Inflammatory macrophage treated with lipopolysaccharide for 4 hours (primary cell): ENCODE measurements around the gene CT55.
"Not testable (repeated sequence)": the region's sequence is repeated elsewhere in the genome, so short reads cannot be mapped to it uniquely, and the experiment has no call there.

Experiments
- DNase-seq: peaks from one replicate; pipeline ENCODE4 v3.0.0-alpha.2; 2020

Gene CT55, protein sequence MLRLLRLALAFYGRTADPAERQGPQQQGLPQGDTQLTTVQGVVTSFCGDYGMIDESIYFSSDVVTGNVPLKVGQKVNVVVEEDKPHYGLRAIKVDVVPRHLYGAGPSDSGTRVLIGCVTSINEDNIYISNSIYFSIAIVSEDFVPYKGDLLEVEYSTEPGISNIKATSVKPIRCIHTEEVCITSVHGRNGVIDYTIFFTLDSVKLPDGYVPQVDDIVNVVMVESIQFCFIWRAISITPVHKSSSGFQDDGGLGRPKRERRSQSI

DNA sequence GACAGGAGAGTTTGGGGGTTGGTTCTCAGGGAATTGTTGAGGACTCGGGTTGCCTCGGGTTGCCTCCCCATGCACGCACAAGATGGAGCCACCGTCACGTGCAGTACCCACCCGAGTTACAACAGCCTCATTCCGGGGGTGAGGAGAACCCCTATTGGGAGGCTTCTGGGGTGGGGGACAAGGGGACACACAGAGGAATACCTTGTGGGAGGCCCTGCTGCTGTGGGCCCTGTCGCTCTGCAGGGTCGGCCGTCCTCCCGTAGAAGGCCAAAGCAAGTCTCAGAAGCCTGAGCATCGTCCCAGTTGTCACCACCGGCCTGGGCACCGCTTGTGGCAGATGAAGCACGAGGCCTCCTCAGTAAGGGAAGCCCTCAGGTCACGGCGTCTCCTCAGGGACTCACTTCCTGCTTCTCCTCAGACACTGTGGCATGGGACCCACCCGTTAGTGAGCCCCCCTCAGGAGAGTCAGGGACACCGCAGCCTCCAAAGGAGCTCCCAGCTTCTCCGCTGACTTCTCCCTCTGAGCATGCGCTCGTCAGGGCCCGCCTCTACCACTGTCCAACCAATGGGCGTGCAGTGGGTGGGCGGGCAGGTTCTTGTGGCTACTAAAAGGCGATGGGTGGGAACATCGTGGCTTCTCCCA is at the start of gene CT55:
Gene CT55 (minus strand): TSS at position 522 of the 643 bp plus-strand sequence. CDS start 227 bp downstream, at position 295.
- no peak for DNase-seq

DNA sequence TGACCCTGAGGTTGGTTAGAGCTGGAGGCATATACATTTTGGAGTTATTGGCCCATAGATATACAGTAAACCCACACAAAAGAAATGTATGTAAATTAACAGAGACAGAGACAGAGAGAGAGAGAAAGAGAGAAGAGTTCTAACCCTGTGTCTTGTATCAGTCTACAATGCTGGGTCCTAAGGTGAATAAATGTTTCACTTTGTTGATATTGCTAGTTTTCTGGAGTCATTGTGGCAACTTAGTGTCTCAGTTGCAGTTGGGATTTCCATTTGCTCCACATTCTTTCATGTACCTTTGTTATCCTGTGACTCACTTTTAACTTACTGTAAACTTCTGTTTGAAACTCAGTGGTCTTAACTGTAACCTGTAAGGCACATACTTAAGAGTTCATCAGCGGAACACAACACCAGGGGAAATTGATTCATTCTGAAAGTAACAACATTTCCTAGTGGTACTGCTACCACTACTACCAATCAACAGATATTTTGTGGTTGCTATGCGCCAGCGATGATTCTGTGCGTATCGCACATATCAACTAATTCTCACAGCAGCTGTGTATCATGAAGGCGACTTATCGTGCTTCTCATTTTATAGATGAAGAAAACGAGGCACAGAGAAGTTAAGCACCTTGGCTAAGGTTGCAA is 42.1 kb upstream of the CT55 start:
- no peak for DNase-seq

DNA sequence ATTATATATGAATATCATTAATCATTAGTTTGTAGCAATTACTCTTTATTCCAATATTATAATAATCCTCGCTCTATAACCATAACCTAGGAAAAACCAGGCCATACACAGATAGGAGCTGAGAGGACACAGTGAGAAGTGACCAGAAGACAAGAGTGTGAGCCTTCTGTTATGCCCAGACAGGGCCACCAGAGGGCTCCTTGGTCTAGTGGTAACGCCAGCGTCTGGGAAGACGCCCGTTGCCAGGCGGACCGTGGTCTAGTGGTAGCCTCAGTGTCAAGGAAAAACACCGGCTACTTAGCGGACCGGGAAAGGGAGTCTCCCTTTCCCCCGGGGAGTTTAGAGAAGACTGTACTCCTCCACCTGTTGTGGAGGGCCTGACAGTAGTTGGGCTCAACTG is 35.2 kb upstream of the CT55 start:
- DNase-seq = not testable (repeated sequence)

DNA sequence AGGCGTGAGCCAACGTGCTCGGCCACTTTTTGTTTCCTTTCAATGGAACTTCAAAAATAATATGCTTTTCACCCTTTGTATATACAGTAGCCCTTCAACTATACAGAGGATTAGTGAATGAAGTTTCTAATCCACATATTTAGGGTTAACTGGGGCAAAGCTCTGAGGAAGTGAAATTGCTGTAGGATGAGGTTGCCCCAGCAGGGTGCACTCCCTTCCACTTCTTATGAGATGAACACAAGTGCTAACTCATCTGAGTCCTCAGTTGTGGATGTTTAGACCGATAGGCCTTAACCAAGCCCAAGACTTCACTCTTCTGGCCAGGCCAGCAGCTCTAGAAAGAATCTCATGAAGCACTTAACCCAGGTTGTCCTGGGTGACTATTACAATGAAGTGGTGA is 29.1 kb upstream of the CT55 start:
- peak; percentile 19 for DNase-seq

DNA sequence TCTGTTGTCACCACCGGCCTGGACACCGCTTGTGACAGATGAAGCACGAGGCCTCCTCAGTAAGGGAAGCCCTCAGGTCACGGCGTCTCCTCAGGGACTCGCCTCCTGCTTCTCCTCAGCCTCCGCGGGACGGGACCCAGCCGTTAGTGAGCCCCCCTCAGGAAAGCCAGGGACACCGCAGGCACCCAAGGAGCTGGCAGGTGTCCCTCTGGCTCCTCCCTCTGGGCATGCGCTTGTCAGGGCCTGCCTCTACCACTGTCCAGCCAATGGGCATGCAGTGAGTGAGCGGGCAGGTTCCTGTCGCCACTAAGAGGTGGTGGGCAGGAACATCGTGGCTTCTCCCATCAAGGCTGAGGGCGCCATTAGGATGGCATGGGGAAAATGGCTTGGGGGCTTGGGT is 23.5 kb upstream of the CT55 start:
- no peak for DNase-seq

DNA sequence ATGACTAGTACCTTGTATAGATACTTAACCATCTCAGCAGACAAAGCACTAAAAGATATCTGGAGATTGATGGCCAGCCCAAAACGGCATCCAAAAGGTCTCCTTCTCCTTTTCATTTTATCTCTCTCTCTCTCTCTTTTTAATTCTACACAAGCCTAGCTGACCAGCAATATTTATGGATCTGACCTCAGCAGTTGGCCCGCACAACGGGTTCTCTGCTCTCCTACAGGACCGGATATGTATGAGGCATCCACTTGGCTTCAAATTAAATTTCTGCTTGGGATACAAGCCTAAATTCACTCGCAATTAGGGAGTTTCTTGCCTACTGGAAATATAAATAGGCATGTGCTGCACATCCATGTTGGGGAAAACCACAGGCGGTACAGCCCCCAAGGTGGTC is 22.5 kb upstream of the CT55 start:
- DNase-seq = no peak

DNA sequence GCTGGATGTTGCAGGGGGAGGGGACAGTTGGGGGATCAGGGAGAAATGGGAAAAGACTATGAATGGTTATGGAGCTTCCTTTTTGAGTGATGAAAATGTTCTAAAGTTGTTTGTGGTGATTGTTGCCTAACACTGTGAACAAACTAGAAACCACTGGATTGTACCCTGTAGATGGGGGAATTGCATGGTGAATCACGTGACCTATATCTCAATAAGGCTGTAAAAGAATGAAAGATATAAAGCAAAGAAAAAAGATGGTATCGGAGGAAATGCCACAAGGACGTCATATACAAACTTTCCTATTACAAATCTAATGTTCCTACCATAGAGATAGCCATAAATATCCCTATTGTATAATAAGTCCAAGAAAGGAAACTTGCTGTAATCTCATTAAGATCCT is 20.6 kb upstream of the CT55 start:
- no peak for DNase-seq

DNA sequence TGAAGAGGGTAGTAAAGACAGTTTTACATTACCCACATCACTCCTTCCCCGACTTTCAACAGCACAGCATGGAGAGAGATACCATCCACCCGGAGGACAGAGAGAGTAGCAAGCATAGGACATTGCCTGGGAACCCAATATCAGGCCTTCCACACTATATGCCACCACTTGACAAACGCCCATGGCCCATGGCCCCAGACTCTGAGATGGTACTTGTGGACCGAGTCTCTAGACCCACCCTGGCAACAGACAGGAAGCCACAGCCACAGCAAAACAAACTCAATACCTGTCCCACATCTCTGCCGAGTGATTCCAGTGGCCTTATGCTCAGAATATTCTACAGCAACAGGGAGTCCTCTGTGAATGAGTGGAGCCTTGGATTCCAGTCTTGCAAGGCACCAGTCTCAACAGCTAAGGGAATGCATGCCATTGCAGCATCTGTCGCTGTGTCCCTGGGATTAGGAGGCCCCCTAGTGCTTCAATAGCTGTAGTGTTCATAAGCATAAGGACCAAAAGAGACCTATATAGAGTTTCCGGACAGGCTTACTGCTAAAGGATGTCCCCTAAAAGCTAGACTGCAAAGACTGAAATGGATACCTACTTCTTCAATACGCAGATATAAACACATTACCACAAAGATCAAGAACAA is 14.7 kb upstream of the CT55 start:
- DNase-seq = peak; percentile 50

DNA sequence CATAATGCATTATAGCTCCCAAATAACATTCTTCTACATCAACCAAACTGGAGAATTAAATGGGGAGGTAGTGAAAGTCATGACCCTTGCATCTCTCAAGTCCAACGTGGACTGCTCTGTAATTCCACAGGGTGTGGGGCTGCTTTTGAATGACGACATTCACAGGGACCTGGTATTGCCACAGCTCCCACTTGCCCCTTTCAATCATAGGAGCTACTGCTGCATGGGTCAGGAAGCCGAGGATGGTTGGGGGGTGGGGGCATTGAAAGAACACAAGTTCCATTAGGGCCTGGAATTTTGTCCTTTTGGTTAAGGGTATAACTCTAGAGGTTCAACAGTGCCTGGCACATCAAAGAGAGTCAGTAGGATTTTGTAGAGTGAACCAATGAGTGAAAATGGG is 7.4 kb upstream of the CT55 start:
- no peak for DNase-seq

DNA sequence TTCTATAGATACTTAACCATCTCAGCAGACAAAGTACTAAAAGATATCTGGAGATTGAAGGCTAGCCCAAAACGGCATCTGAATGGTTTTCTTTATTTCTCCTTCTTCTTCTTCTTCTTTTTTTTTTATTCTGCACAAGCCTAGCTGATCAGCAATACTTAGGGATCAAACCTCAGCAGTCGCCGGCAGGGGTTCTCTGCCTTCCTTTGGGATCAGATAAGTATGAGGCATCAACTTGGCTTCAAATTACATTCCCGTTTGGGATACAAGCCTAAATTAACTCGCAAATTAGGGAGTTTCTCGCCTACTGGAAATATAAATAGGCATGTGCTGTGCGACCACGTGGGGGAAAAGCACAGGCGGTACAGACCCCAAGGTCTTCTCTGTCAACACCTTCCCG is 730 bp downstream of the CT55 start:
- DNase-seq = no peak

DNA sequence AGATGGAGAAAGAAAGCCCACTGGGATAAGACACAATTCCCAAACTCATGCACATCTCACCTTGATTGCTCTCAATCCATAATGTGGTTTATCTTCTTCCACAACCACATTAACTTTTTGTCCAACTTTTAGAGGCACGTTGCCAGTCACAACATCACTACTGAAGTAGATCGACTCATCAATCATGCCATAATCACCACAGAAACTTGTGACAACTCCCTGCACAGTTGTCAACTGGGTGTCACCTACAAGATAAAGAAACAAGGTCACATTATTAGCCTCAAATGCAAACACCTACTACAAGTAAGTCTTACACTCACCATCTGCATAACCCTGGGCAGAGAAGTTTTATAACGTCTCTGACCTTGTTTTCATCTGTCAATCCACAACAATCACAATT is 1.7 kb downstream of the CT55 start:
- not testable (repeated sequence) for DNase-seq

DNA sequence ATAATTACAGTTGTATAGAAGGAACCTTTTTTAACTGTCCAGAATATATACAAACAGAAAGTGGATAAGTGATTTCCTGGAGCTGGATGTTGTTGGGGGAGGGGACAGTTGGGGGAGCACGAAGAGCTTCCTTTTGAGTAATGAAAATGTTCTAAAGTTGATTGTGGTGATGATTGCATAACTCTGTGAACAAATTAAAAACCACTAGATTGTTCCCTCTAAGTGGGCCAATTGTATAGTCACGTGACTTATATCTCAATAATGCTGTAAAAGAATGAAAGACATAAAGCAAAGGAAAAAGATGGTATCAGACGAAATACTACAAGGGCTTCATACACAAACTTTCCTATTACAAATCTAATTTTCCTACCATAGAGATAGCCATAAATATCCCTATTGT is 2.7 kb downstream of the CT55 start:
- no peak for DNase-seq

DNA sequence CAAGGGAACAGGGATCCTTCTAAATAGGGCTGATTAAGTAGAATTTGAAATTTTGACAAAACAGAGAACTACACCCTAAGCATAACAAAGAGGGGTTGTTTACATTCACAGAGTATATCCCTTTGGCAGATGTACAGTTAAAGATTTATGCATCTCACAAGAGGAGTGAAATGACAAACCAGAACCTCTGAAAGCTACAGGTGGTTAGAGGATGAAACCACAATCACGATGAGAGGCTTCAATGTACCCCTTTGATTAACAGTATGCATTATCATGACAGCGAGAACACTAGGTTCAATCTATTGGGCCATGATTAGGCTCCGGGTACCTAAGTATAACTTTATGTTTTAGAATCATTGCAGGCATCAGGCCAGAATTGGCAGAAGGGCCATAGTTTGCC is 16.5 kb downstream of the CT55 start:
- not testable (repeated sequence) for DNase-seq

DNA sequence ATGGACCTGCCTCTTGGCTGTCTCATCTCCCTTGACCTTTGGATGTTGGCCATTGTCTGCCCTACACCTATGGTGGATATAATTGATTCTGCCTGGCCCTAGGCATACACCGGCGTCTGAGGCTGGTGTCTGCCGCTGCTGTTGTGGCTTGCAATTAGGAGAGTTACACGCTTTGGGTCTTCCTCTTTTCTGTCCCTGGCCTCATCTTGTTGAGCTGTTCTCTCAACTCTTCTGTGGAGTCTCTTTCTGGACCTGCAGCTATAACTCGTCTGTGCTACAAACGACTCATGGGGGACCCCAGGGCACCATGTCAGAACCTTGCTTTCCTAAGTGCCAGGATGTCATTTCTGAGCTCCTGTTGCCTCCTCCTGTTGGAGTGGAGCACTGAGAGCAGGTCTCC is 45.1 kb downstream of the CT55 start:
- DNase-seq = not testable (repeated sequence)

DNA sequence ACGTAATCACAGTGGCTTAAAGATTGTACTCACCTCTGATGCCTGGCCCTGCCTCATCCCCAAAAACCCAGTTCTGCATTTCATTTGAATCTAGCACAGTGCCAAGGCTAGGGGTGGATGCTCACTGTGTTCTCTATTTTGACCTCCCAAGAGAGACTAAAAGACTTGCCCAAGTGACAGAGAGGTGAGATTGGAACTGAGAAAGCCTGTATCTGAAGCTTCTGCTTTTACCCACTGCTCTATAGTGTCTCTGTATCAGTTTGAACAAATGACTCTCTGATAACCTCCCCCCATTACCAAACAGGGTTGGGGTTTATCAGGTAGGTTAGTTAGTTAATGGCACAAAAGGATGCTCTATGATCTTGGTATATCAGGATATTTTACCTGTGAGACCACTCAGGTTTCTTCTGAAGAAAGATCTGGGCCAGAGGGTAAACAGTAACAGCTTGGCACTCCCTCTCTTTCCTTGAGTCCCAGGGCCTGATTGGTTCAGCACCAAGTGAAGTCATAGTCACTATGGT is 51.1 kb downstream of the CT55 start, which contains the start of gene ETDB:
Gene ETDB (minus strand): TSS at position 471 of the 521 bp plus-strand sequence. CDS start 1,265 bp downstream, outside the sequence.
- not testable (repeated sequence) for DNase-seq

DNA sequence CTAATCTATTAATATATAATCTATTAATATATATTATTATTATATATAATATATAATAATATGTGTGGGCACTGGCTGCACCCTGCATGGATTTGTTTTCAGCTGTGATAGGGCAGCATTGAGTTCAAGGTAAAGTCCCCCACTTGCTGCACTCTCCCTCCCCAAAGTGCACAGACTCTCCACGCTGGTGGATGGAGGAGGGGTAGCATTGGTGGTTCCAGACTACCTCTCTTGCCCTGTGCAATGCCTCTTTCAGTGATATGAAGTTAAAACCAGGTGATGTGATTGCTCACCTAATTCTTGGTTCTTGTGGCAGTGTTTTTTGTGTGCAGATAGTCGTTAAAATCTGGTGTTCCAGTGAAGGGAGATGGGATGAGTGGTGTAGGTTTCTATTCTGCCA is 55.1 kb downstream of the CT55 start:
- DNase-seq = not testable (repeated sequence)

DNA sequence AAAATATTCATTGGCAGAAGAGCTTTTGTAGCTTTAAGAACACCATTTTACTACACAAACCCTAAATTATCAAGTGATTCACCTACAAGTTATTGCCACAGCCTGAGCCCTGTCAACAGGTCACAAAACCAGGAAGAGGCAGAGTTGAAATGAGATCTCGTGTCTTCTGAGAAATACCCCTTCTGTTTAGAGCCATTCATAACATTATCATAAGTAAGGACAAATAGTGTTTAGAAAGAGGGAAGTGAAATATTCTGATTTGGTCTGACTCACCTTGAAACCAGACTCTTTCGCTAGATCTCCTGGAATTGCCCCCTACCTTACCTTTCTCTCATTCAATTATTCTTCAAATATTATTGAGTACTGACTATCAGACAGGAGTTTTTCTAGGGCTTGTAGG is 56.8 kb downstream of the CT55 start:
- DNase-seq = peak; percentile 2

DNA sequence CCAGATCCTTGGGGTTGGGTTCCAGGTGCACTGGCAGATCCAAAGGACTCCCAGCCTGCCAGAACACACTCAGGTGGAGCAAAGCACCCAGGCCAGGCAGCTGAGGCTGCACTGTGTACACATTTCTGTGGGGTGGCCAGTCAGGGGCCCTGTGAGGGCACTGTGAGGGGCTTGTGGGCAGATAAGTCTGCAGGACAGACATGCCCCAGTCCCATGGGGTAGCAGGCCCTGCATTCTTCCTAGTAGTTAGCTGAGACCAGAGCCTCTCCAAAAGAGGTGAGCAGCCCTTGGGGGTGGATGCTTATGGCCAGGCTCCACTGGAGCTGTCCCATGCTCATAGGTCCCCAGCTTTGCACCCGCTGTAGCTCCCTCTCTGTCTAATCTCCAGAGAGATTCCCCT is 58.5 kb downstream of the CT55 start:
- no peak for DNase-seq

DNA sequence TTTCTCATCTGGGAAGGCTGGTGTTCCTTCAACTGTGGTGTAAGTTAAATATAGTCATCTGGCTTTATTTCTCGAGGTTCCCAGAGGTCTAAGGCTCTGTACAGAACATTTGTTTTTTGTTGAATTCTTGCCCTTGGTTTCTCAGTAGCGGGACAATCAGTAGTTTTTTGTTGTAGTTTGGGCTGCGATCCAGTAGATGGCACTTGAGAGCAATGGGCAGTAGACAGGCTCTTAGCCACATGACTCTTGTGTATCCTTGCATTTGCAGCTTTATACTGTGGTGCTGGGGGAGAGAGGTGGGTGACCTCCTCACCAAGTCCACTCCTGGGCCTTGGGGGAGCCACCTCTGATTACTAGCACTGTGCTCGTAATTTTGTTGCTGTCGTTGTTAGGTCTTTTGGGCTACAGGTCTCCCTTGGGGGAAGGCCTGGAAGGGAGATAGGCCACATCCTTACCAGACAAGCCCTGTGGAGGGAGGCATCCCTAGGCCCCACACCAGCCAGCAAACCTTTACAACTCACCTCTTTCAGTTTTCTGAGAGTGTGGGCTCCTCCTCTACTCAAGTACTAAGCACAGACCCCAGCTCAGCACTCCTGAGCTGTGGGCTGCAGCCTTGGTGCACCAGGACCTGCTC is 59.0 kb downstream of the CT55 start:
- DNase-seq = peak; percentile 37

DNA sequence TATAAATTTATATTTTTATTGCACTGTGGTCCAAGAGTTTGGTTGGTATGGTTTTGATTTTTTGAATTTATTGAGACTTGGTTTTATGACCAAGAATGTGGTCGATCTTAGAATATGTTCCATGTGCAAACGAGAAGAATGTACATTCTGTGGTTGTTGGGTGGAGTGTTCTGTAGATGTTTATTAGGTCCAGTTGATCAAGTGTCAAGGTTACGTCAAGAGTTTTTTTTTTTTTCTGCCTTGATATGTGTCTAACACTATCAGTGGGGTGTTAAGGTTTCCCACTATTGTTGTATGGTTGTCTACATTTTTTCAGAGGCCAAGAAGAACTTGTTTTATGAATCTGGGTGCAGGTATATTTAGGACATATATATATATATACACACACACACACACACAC is 61.6 kb downstream of the CT55 start:
- DNase-seq = no peak
